Stimulated activated CD8-positive, alpha-beta memory T cell treated with anti-CD3 and anti-CD28 coated beads, Interleukin-12 subunit alpha, Interleukin-12 subunit beta, amount 100 ng/mL, for 4 hours (primary cell): ENCODE measurements around the gene CHST11.

Experiments used
- DNase-seq: peaks from one replicate; pipeline ENCODE4 v3.0.0-alpha.2; 2020; ENCODE audit warnings: low read depth

Gene CHST11

GRCh38 chr12:104809251-104809650 lies 352.5 kb downstream of the CHST11 start:
- no peak for DNase-seq

DNA sequence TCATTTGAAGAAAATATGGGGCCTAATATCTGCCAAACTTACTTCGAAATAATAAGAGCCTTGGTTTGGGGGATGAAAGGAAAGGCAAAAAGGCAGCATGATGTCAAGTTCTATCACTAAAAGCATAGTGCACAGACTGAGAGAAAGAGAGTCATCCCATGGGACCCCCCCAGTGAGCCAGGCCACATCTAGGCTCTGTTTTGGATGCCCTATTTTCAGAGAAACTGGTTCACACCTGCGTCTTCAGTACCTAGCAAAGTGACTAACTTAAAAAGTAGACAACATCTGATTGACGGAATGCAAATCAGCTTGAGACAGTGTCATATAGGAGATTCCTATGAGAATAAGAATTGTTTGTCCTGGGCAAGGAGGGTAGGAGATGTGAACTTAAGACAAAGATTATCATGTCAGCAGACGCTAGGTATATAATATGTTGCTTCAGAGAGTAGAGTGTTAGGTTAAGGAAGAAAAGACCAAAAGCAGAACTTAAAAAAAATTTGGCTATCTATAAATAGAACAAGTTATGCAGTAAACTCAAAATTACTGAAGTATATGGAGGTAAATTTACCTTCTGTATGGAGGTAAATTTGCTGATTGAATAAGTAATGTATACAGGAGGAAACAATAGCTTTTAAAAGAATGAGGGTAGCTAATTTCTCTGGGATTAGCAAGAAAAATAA lies 353.1 kb downstream of the CHST11 start:
- DNase-seq = no peak
